Ascending aorta (tissue), 2 donors: ENCODE data around the gene TRIM63. TPM values are rescaled to one million over a fixed set of nuclear protein-coding genes. Genes with fewer than 3 reads are reported as not detected.

ENCODE experiments used
- DNase-seq, 2 donors: peaks; one replicate each; pipeline ENCODE4 v3.0.0-alpha.2; 2019; ENCODE audit warnings: low spot score in 2 of 2
- H3K27ac ChIP-seq, 2 donors: fragments of 200-600 bp; sonication (generic); one replicate each; pipeline ENCODE4 v1.5.1; 2016 to 2017; ENCODE audit warnings: mild to moderate bottlenecking in 1 of 2
- H3K27me3 ChIP-seq: fragments of 200-600 bp; sonication (generic); one replicate; pipeline ENCODE4 v1.5.1; 2017
- H3K36me3 ChIP-seq, 2 donors: fragments of 200-600 bp; sonication (generic); one replicate each; pipeline ENCODE4 v1.5.1; 2016
- H3K4me1 ChIP-seq, 2 donors: fragments of 200-600 bp; sonication (generic); one replicate each; pipeline ENCODE4 v1.5.1; 2016 to 2017; ENCODE audit warnings: mild to moderate bottlenecking in 1 of 2
- H3K4me3 ChIP-seq, 2 donors: fragments of 200-600 bp; sonication (generic); one replicate each; pipeline ENCODE4 v1.5.1; 2016 to 2017; ENCODE audit warnings: mild to moderate bottlenecking in 1 of 2
- H3K9me3 ChIP-seq, 2 donors: fragments of 200-600 bp; sonication (generic); one replicate each; pipeline ENCODE4 v1.5.1; 2016
- CTCF ChIP-seq, 3 experiments: fragments of 200-600 bp in 2 of 3; fragments of 450-650 bp in 1 of 3; sonication (generic) in 2 of 3; IDR thresholded peaks; one replicate each; pipeline ENCODE4 v1.5.1; 2016 to 2019; ENCODE audit warnings: antibody characterized with exemption in 3 of 3, mild to moderate bottlenecking in 1 of 3, moderate library complexity in 1 of 3
- intact Hi-C: fragments of 100-400 bp; cut with DNase I; formaldehyde crosslinking; loops from one replicate; pipeline ENCODE4 v1.15.1; 2023
- total RNA-seq: library from RNA; depleted of rRNA; stranded (reverse); fragments of >200 nt; gene quantifications from one replicate; pipeline ENCODE4 v1.1.0, GENCODE V29; 2016

Gene TRIM63
- total RNA-seq, 1 donor from 2014 or later, result not detected

GRCh38 chr1:26044414-26044813 lies 23.0 kb downstream of the TRIM63 start:
- no peak overlapping the region for H3K4me3 ChIP-seq
- no peaks in the 10 kb centered on the region for H3K9me3 ChIP-seq
- H3K4me1 ChIP-seq, result no peaks in the 10 kb centered on the region
- no peak for TF ChIP-seq CTCF (IDR thresholded peaks at IDR 0.05)
- DNase-seq, result no peak
- intact Hi-C loops, result no loop called here
- no peaks in the 10 kb centered on the region for H3K36me3 ChIP-seq
- H3K27ac ChIP-seq, result no peak overlapping the region
- peaks cover 18% of the 10 kb centered on the region for H3K27me3 ChIP-seq

- H3K4me3 ChIP-seq, result no peak overlapping the region
- intact Hi-C loops, result no loop called here
- no peak overlapping the region for H3K27ac ChIP-seq
- TF ChIP-seq CTCF (IDR thresholded peaks at IDR 0.05), result no peak
- H3K9me3 ChIP-seq, result no peaks in the 10 kb centered on the region
- H3K4me1 ChIP-seq, result no peaks in the 10 kb centered on the region
- peaks cover 18% of the 10 kb centered on the region for H3K27me3 ChIP-seq
- H3K36me3 ChIP-seq, result no peaks in the 10 kb centered on the region
- no peak for DNase-seq
Observed at GRCh38 chr1:26043765-26044164, 23.7 kb downstream of the TRIM63 start.

- Histone ChIP-seq H3K9me3 (no peaks in the 10 kb centered on the region), H3K4me3 (no peak overlapping the region), H3K27me3 (peaks cover 18% of the 10 kb centered on the region), H3K4me1 (no peaks in the 10 kb centered on the region), H3K36me3 (no peaks in the 10 kb centered on the region), H3K27ac (no peak overlapping the region)
- TF ChIP-seq CTCF (IDR thresholded peaks at IDR 0.05), result no peak
- intact Hi-C loops, result no loop called here
- DNase-seq, result no peak
Observed at GRCh38 chr1:26041978-26042377, 25.5 kb downstream of the TRIM63 start.

- no peak overlapping the region for H3K4me3 ChIP-seq
- no peak for TF ChIP-seq CTCF (IDR thresholded peaks at IDR 0.05)
- no peak overlapping the region for H3K27ac ChIP-seq
- no peak for DNase-seq
- intact Hi-C loops, result no loop called here
- no peaks in the 10 kb centered on the region for H3K36me3 ChIP-seq
- H3K9me3 ChIP-seq, result no peaks in the 10 kb centered on the region
- H3K27me3 ChIP-seq, result peaks cover 18% of the 10 kb centered on the region
- peaks cover 0 to under 1% of the 10 kb centered on the region in 2 donors for H3K4me1 ChIP-seq
Observed at GRCh38 chr1:26041401-26041800, 26.0 kb downstream of the TRIM63 start.

- DNase-seq, result no peak
- Histone ChIP-seq H3K27ac (no peak overlapping the region), H3K27me3 (no peaks in the 10 kb centered on the region), H3K4me1 (peaks cover 3 to 8% of the 10 kb centered on the region in 2 donors), H3K9me3 (no peaks in the 10 kb centered on the region), H3K36me3 (no peaks in the 10 kb centered on the region), H3K4me3 (no peak overlapping the region)
- TF ChIP-seq CTCF (IDR thresholded peaks at IDR 0.05), result no peak
- intact Hi-C loops, result loop anchor here (5.0 kb wide), 1 partner anchor 123 kb away; no protein-coding TSS in a partner anchor
Observed at GRCh38 chr1:26038904-26039303, 28.5 kb downstream of the TRIM63 start.

- Histone ChIP-seq H3K36me3 (no peaks in the 10 kb centered on the region), H3K27me3 (no peaks in the 10 kb centered on the region), H3K27ac (no peak overlapping the region), H3K9me3 (no peaks in the 10 kb centered on the region), H3K4me3 (no peak overlapping the region), H3K4me1 (peaks cover 3 to 8% of the 10 kb centered on the region in 2 donors)
- no peak for TF ChIP-seq CTCF (IDR thresholded peaks at IDR 0.05)
- intact Hi-C loops, result loop anchor here (5.0 kb wide), 1 partner anchor 124 kb away; no protein-coding TSS in a partner anchor
- DNase-seq, result no peak
Observed at GRCh38 chr1:26038477-26038876, 29.0 kb downstream of the TRIM63 start.
